HEK293 (cell line): ENCODE results near the gene ASCC1.

ENCODE experiments used
- CTCF ChIA-PET: fragments of 350-600 bp; formaldehyde crosslinking; extraction: SDS; loops from one replicate; lab custom pipeline; 2021; ENCODE audit warnings: antibody characterized with exemption; lab: Yijun Ruan, JAX
- POLR2A ChIA-PET: fragments of 300-600 bp; formaldehyde crosslinking; extraction: SDS; loops from one replicate; lab custom pipeline; 2020; ENCODE audit warnings: antibody characterized with exemption, inconsistent platforms; lab: Yijun Ruan, JAX
- H3K27ac ChIP-seq: fragments of 200-500 bp; sonication (Bioruptor generic); 2 replicates; pipeline ENCODE4 v1.5.1; 2014; ENCODE audit warnings: low read depth, low read length, control low read depth, inconsistent platforms; ENCODE audit errors: extremely low read depth
- H3K36me3 ChIP-seq, 2 experiments: fragments of 200-500 bp in 1 of 2; sonication (Bioruptor generic) in 1 of 2; 1 replicate in 1 of 2; 2 replicates in 1 of 2; pipeline ENCODE4 v1.5.1; 2014 to 2017; ENCODE audit warnings: inconsistent platforms in 2 of 2, low read length in 2 of 2; ENCODE audit not compliant: control insufficient read depth in 2 of 2, insufficient read depth in 1 of 2
- H3K4me1 ChIP-seq: fragments of 200-500 bp; sonication (Bioruptor generic); 2 replicates; pipeline ENCODE4 v1.5.1; 2014; ENCODE audit warnings: mild to moderate bottlenecking, low read length, inconsistent platforms; ENCODE audit not compliant: control insufficient read depth, insufficient read depth
- H3K4me3 ChIP-seq: 2 replicates; pipeline ENCODE4 v1.5.1; 2011; ENCODE audit warnings: low read depth, mild to moderate bottlenecking, control low read depth, low read length, moderate library complexity
- H3K9me3 ChIP-seq: fragments of 200-500 bp; sonication (Bioruptor generic); 2 replicates; pipeline ENCODE4 v1.5.1; 2014; ENCODE audit warnings: low read depth, low read length, inconsistent platforms; ENCODE audit not compliant: control insufficient read depth, insufficient read depth
- MYNN ChIP-seq: fragments of 450-650 bp; formaldehyde crosslinking; IDR thresholded peaks from 2 replicates; pipeline ENCODE4 v1.5.1; 2016; ENCODE audit warnings: missing biosample characterization, missing genetic modification characterization, borderline replicate concordance
- SP2 ChIP-seq: fragments of 450-650 bp; formaldehyde crosslinking; IDR thresholded peaks from 2 replicates; pipeline ENCODE4 v1.5.1; 2016; ENCODE audit warnings: missing biosample characterization, missing genetic modification characterization
- YY2 ChIP-seq: fragments of 450-650 bp; formaldehyde crosslinking; IDR thresholded peaks from 2 replicates; pipeline ENCODE4 v1.5.1; 2016; ENCODE audit warnings: missing biosample characterization, missing genetic modification characterization
- ZEB2 ChIP-seq: fragments of 450-650 bp; formaldehyde crosslinking; IDR thresholded peaks from 2 replicates; pipeline ENCODE4 v1.5.1; 2016; ENCODE audit warnings: missing biosample characterization, missing genetic modification characterization
- ZFP37 ChIP-seq: fragments of 450-650 bp; formaldehyde crosslinking; IDR thresholded peaks from 2 replicates; pipeline ENCODE4 v1.5.1; 2016; ENCODE audit warnings: missing biosample characterization, missing genetic modification characterization
- ZNF112 ChIP-seq: fragments of 450-650 bp; formaldehyde crosslinking; IDR thresholded peaks from 2 replicates; pipeline ENCODE4 v1.5.0; 2017; ENCODE audit warnings: missing biosample characterization, missing genetic modification characterization
- ZNF138 ChIP-seq: fragments of 450-650 bp; formaldehyde crosslinking; IDR thresholded peaks from 2 replicates; pipeline ENCODE4 v1.5.1; 2016; ENCODE audit warnings: missing biosample characterization, missing genetic modification characterization, borderline replicate concordance
- ZNF146 ChIP-seq: fragments of 450-650 bp; formaldehyde crosslinking; IDR thresholded peaks from 2 replicates; pipeline ENCODE4 v1.5.1; 2016; ENCODE audit warnings: missing biosample characterization, missing genetic modification characterization
- ZNF169 ChIP-seq: fragments of 450-650 bp; formaldehyde crosslinking; IDR thresholded peaks from 2 replicates; pipeline ENCODE4 v1.5.1; 2016; ENCODE audit warnings: missing biosample characterization, missing genetic modification characterization
- ZNF174 ChIP-seq: fragments of 450-650 bp; formaldehyde crosslinking; IDR thresholded peaks from 2 replicates; pipeline ENCODE4 v1.5.0; 2017; ENCODE audit warnings: missing biosample characterization, mild to moderate bottlenecking, missing genetic modification characterization
- ZNF19 ChIP-seq: fragments of 450-650 bp; formaldehyde crosslinking; IDR thresholded peaks from 2 replicates; pipeline ENCODE4; 2016; ENCODE audit warnings: missing biosample characterization, missing genetic modification characterization, low read depth
- ZNF23 ChIP-seq: fragments of 450-650 bp; formaldehyde crosslinking; IDR thresholded peaks from 2 replicates; pipeline ENCODE4 v1.5.1; 2016; ENCODE audit warnings: missing biosample characterization, missing genetic modification characterization, borderline replicate concordance
- ZNF391 ChIP-seq: fragments of 450-650 bp; formaldehyde crosslinking; IDR thresholded peaks from 2 replicates; pipeline ENCODE4 v1.5.1; 2016; ENCODE audit warnings: low read depth, missing biosample characterization, missing genetic modification characterization, borderline replicate concordance
- ZNF404 ChIP-seq: fragments of 450-650 bp; formaldehyde crosslinking; IDR thresholded peaks from 2 replicates; pipeline ENCODE4 v1.5.1; 2017; ENCODE audit warnings: missing biosample characterization, missing genetic modification characterization
- ZNF548 ChIP-seq: fragments of 450-650 bp; formaldehyde crosslinking; IDR thresholded peaks from 2 replicates; pipeline ENCODE4 v1.5.1; 2016; ENCODE audit warnings: missing biosample characterization, missing genetic modification characterization
- ZNF560 ChIP-seq: fragments of 450-650 bp; formaldehyde crosslinking; IDR thresholded peaks from 2 replicates; pipeline ENCODE4 v1.5.1; 2017; ENCODE audit warnings: missing biosample characterization, missing genetic modification characterization, borderline replicate concordance
- ZNF600 ChIP-seq: fragments of 450-650 bp; formaldehyde crosslinking; IDR thresholded peaks from 2 replicates; pipeline ENCODE4 v1.5.1; 2016; ENCODE audit warnings: missing biosample characterization, missing genetic modification characterization
- ZNF660 ChIP-seq: fragments of 450-650 bp; IDR thresholded peaks from 2 replicates; pipeline ENCODE4 v1.5.1; 2018; ENCODE audit warnings: missing biosample characterization, mild to moderate bottlenecking, missing genetic modification characterization
- ZNF768 ChIP-seq: fragments of 450-650 bp; formaldehyde crosslinking; IDR thresholded peaks from 2 replicates; pipeline ENCODE4 v1.5.1; 2018; ENCODE audit warnings: missing biosample characterization, mild to moderate bottlenecking, missing genetic modification characterization
- ZNF776 ChIP-seq: fragments of 450-650 bp; formaldehyde crosslinking; IDR thresholded peaks from 2 replicates; pipeline ENCODE4 v1.5.0; 2017; ENCODE audit warnings: missing biosample characterization, missing genetic modification characterization, borderline replicate concordance
- TF ChIP-seq, protein P1 (sequence below): fragments of 450-650 bp; formaldehyde crosslinking; IDR thresholded peaks from 2 replicates; pipeline ENCODE4 v1.5.1; 2017; ENCODE audit warnings: missing biosample characterization, missing genetic modification characterization
- TF ChIP-seq, protein P2 (sequence below): fragments of 450-650 bp; formaldehyde crosslinking; IDR thresholded peaks from 2 replicates; pipeline ENCODE4 v1.5.1; 2016; ENCODE audit warnings: missing biosample characterization, missing genetic modification characterization, low read depth
- TF ChIP-seq, protein P3 (sequence below): fragments of 450-650 bp; formaldehyde crosslinking; IDR thresholded peaks from 2 replicates; pipeline ENCODE4 v1.5.1; 2016; ENCODE audit warnings: missing biosample characterization, missing genetic modification characterization
- TF ChIP-seq, protein P4 (sequence below): fragments of 450-650 bp; formaldehyde crosslinking; IDR thresholded peaks from 2 replicates; pipeline ENCODE4 v1.5.1; 2016; ENCODE audit warnings: missing biosample characterization, missing genetic modification characterization
- TF ChIP-seq, protein P5 (sequence below): IDR thresholded peaks from 2 replicates; pipeline ENCODE4 v1.6.1; 2011; ENCODE audit warnings: mild to moderate bottlenecking, low read depth, low read length, borderline replicate concordance

ASCC1 gene

GRCh38 chr10:72087969-72088888 lies 127.8 kb downstream of the ASCC1 start, which contains the start of gene SPOCK2:
SPOCK2 (minus strand) TSS chr10:72088551; CDS start chr10:72088328, 223 bp downstream.
- H3K27ac ChIP-seq: no peak within 1 kb of the TSS
- no peaks in the 10 kb centered on the region for H3K9me3 ChIP-seq
- no peak within 1 kb of the TSS for H3K4me3 ChIP-seq
- ChIA-PET POLR2A (no interaction called here), CTCF (interaction anchor here (0.5 to 1.2 kb wide), 3 partner anchors 11 to 191 kb away, joined by 3 to 4 read pairs (median 3); no protein-coding TSS in a partner anchor)
- TF ChIP-seq ZNF23 (tag by site-specific recombination) (no peak), ZNF391 (no peak), ZNF776 (tag by site-specific recombination) (no peak), ZNF560 (tag by site-specific recombination) (no peak), ZNF19 (tag by site-specific recombination) (no peak), YY2 (tag by site-specific recombination) (no peak), MYNN (tag by site-specific recombination) (no peak), SP2 (tag by site-specific recombination) (no peak), ZNF169 (tag by site-specific recombination) (no peak), ZNF768 (tag by site-specific recombination) (no peak), ZNF138 (tag by site-specific recombination) (no peak)
- TF ChIP-seq, protein P1, sequence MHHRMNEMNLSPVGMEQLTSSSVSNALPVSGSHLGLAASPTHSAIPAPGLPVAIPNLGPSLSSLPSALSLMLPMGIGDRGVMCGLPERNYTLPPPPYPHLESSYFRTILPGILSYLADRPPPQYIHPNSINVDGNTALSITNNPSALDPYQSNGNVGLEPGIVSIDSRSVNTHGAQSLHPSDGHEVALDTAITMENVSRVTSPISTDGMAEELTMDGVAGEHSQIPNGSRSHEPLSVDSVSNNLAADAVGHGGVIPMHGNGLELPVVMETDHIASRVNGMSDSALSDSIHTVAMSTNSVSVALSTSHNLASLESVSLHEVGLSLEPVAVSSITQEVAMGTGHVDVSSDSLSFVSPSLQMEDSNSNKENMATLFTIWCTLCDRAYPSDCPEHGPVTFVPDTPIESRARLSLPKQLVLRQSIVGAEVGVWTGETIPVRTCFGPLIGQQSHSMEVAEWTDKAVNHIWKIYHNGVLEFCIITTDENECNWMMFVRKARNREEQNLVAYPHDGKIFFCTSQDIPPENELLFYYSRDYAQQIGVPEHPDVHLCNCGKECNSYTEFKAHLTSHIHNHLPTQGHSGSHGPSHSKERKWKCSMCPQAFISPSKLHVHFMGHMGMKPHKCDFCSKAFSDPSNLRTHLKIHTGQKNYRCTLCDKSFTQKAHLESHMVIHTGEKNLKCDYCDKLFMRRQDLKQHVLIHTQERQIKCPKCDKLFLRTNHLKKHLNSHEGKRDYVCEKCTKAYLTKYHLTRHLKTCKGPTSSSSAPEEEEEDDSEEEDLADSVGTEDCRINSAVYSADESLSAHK (tag by site-specific recombination): no peak
- TF ChIP-seq, protein P2, sequence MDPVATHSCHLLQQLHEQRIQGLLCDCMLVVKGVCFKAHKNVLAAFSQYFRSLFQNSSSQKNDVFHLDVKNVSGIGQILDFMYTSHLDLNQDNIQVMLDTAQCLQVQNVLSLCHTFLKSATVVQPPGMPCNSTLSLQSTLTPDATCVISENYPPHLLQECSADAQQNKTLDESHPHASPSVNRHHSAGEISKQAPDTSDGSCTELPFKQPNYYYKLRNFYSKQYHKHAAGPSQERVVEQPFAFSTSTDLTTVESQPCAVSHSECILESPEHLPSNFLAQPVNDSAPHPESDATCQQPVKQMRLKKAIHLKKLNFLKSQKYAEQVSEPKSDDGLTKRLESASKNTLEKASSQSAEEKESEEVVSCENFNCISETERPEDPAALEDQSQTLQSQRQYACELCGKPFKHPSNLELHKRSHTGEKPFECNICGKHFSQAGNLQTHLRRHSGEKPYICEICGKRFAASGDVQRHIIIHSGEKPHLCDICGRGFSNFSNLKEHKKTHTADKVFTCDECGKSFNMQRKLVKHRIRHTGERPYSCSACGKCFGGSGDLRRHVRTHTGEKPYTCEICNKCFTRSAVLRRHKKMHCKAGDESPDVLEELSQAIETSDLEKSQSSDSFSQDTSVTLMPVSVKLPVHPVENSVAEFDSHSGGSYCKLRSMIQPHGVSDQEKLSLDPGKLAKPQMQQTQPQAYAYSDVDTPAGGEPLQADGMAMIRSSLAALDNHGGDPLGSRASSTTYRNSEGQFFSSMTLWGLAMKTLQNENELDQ (tag by site-specific recombination): no peak
- H3K36me3 ChIP-seq: no peaks in the 10 kb centered on the region
- peaks cover 8% of the 10 kb centered on the region for H3K4me1 ChIP-seq

- POLR2A ChIA-PET: no interaction called here
- no peaks in the 10 kb centered on the region for H3K36me3 ChIP-seq
- no peak overlapping the region for H3K4me3 ChIP-seq
- CTCF ChIA-PET: no interaction called here
- H3K9me3 ChIP-seq: no peaks in the 10 kb centered on the region
- H3K4me1 ChIP-seq: peaks cover 8% of the 10 kb centered on the region
- H3K27ac ChIP-seq: no peak overlapping the region
- TF ChIP-seq ZEB2 (tag by site-specific recombination): no peak
- no peak for TF ChIP-seq ZNF174 (tag by site-specific recombination)
- TF ChIP-seq, protein P3, sequence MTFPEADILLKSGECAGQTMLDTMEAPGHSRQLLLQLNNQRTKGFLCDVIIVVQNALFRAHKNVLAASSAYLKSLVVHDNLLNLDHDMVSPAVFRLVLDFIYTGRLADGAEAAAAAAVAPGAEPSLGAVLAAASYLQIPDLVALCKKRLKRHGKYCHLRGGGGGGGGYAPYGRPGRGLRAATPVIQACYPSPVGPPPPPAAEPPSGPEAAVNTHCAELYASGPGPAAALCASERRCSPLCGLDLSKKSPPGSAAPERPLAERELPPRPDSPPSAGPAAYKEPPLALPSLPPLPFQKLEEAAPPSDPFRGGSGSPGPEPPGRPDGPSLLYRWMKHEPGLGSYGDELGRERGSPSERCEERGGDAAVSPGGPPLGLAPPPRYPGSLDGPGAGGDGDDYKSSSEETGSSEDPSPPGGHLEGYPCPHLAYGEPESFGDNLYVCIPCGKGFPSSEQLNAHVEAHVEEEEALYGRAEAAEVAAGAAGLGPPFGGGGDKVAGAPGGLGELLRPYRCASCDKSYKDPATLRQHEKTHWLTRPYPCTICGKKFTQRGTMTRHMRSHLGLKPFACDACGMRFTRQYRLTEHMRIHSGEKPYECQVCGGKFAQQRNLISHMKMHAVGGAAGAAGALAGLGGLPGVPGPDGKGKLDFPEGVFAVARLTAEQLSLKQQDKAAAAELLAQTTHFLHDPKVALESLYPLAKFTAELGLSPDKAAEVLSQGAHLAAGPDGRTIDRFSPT (tag by site-specific recombination): no peak
- no peak for TF ChIP-seq ZNF600
- no peak for TF ChIP-seq ZNF112 (tag by site-specific recombination)
- no peak for TF ChIP-seq ZNF404 (tag by site-specific recombination)
- no peak for TF ChIP-seq ZNF146 (tag by site-specific recombination)
- TF ChIP-seq ZNF660 (tag by site-specific recombination): no peak
- TF ChIP-seq, protein P4, sequence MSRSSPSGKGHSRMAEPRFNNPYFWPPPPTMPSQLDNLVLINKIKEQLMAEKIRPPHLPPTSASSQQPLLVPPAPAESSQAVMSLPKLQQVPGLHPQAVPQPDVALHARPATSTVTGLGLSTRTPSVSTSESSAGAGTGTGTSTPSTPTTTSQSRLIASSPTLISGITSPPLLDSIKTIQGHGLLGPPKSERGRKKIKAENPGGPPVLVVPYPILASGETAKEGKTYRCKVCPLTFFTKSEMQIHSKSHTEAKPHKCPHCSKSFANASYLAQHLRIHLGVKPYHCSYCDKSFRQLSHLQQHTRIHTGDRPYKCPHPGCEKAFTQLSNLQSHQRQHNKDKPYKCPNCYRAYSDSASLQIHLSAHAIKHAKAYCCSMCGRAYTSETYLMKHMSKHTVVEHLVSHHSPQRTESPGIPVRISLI (tag by site-specific recombination): no peak
- TF ChIP-seq ZFP37 (tag by site-specific recombination): no peak
- TF ChIP-seq, protein P5, sequence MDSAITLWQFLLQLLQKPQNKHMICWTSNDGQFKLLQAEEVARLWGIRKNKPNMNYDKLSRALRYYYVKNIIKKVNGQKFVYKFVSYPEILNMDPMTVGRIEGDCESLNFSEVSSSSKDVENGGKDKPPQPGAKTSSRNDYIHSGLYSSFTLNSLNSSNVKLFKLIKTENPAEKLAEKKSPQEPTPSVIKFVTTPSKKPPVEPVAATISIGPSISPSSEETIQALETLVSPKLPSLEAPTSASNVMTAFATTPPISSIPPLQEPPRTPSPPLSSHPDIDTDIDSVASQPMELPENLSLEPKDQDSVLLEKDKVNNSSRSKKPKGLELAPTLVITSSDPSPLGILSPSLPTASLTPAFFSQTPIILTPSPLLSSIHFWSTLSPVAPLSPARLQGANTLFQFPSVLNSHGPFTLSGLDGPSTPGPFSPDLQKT: no peak
- no peak for TF ChIP-seq ZNF548 (tag by site-specific recombination)
Measured at GRCh38 chr10:72087392-72087968, 128.6 kb downstream of the ASCC1 start.
